ENCODE measurements around the gene FRMD4A. TPM values are rescaled to one million over a fixed set of nuclear protein-coding genes. Genes with fewer than 3 reads are reported as not detected.

The FRMD4A gene
- total and polyA plus RNA-seq, 10 of the 15 experiments (the other 5 are each of a cell fraction or from before 2014, with no cell fraction given) = 17.8 to 75.2 (median 39.1) TPM

- H3K36me3 ChIP-seq (ENCODE audit: control insufficient read depth in 2 of 2, insufficient read depth in 2 of 2, low read length in 1 of 2) = no peaks in the 10 kb centered on the region; a peak in 2 of 4 replicates
- in situ Hi-C loops (cut with MboI) = no loop called here
- FAIRE-seq = no peak
- no peak for ATAC-seq
- no peak overlapping the region for H2AFZ ChIP-seq (ENCODE audit: control insufficient read depth, low read depth, low read length)
- peaks cover 2% of the 10 kb centered on the region; the same call in 1 of the 2 replicates for H3K4me1 ChIP-seq (ENCODE audit: control insufficient read depth, insufficient read depth, low read length)
- 48% methylated on average over 8 of the region's 8 CpGs for WGBS (ENCODE audit: insufficient coverage, insufficient replicate concordance, low lambda C conversion rate, missing lambda C conversion rate)
- CTCF ChIA-PET = interaction anchor here (1.9 kb wide), 1 partner anchor 14 kb away, joined by 5 read pairs; no protein-coding TSS in a partner anchor
- no peak for DNase-seq (ENCODE audit: low read depth, low spot score)
- H3K9ac ChIP-seq (ENCODE audit: control insufficient read depth, insufficient read depth, low read length) = no peak overlapping the region
- no peak overlapping the region for H3K27ac ChIP-seq (ENCODE audit: control insufficient read depth, insufficient read depth)
- no peaks in the 10 kb centered on the region; the same call in 2 of the 3 replicates for H3K9me3 ChIP-seq (replicated peaks; ENCODE audit: control insufficient read depth, insufficient read depth, low read length)
- SMC1A ChIA-PET (ENCODE audit: uncharacterized antibody, unreplicated experiment) = no interaction called here
- H3K27me3 ChIP-seq (replicated peaks in 1 of 2; ENCODE audit: control insufficient read depth in 2 of 2, insufficient read depth in 2 of 2, low read length in 1 of 2) = no peaks in the 10 kb centered on the region
- POLR2A ChIA-PET = no interaction called here
- RAD21 ChIA-PET (ENCODE audit: unreplicated experiment) = no interaction called here
- H3K79me2 ChIP-seq (ENCODE audit: control insufficient read depth, insufficient read depth, low read length) = no peaks in the 10 kb centered on the region; the same call in 1 of the 2 replicates
- no peaks in the 10 kb centered on the region; the same call in 1 of the 2 replicates for H4K20me1 ChIP-seq (ENCODE audit: control insufficient read depth, insufficient read depth)
- intact Hi-C loops (cut with micrococcal nuclease; ENCODE audit: unreplicated experiment) = loop anchor here (2.0 to 5.0 kb wide), 2 partner anchors 15 to 63 kb away; no protein-coding TSS in a partner anchor
- H3K4me2 ChIP-seq (ENCODE audit: control insufficient read depth, insufficient read depth) = no peak overlapping the region
- no TSS peak for BruUV-seq (replicated peaks)
- TF ChIP-seq EGR1 (IDR thresholded peaks at IDR 0.05; ENCODE audit: borderline replicate concordance in 1 of 2, low read depth in 2 of 2, low read length in 2 of 2) (no peak), PRDM15 (CRISPR knock-in tag; IDR thresholded peaks at IDR 0.05) (no peak), ESRRA (IDR thresholded peaks at IDR 0.05; ENCODE audit: low read length) (no peak), PBX3 (IDR thresholded peaks at IDR 0.05; ENCODE audit: insufficient replicate concordance, low read depth, low read length) (no peak), SMAD5 (IDR thresholded peaks at IDR 0.05; ENCODE audit: low read depth) (no peak), CEBPZ (IDR thresholded peaks at IDR 0.05; ENCODE audit: low read depth, low read length) (no peak), RCOR1 (conservative IDR thresholded peaks at IDR 0.05; ENCODE audit: low read depth, low read length) (no peak), CREB1 (IDR thresholded peaks at IDR 0.05; ENCODE audit: low read depth) (no peak), BCL11A (IDR thresholded peaks at IDR 0.05; ENCODE audit: low read depth, low read length) (no peak), TBL1XR1 (IDR thresholded peaks at IDR 0.05; ENCODE audit: low read depth, low read length) (no peak)
- H3K4me3 ChIP-seq = no peak overlapping the region
These were observed 386.9 kb downstream of the FRMD4A start for GRCh38 chr10:13943735-13944398.

All from GM12878 (cell line).